Osteoblast (primary cell): ENCODE results near the gene WBP1L. TPM values are rescaled to one million over a fixed set of nuclear protein-coding genes. Genes with fewer than 3 reads are reported as not detected.

Source experiments
- DNase-seq: peaks from one replicate; pipeline ENCODE4 v3.0.0; 2011; ENCODE audit warnings: low spot score, mixed read lengths; ENCODE audit not compliant: insufficient read length; ENCODE audit errors: missing footprints
- H2AFZ ChIP-seq: 2 replicates; pipeline ENCODE4 v1.6.0; 2011; ENCODE audit warnings: mild to moderate bottlenecking, low read length
- H3K27ac ChIP-seq: 2 replicates; pipeline ENCODE4 v1.5.1; 2011; ENCODE audit warnings: mild to moderate bottlenecking, low read depth, low read length, moderate library complexity
- H3K27me3 ChIP-seq: 2 replicates; pipeline ENCODE4 v1.6.0; 2012; ENCODE audit warnings: mild to moderate bottlenecking, control low read depth, inconsistent platforms, low read length, moderate library complexity; ENCODE audit not compliant: insufficient read depth
- H3K36me3 ChIP-seq: 2 replicates; pipeline ENCODE4 v1.5.1; 2011; ENCODE audit warnings: mild to moderate bottlenecking, low read length, control low read depth, moderate library complexity; ENCODE audit not compliant: insufficient read depth
- H3K4me1 ChIP-seq: 2 replicates; pipeline ENCODE4 v1.5.1; 2011; ENCODE audit warnings: mild to moderate bottlenecking, low read length, control low read depth, moderate library complexity; ENCODE audit not compliant: insufficient read depth
- H3K4me2 ChIP-seq: 2 replicates; pipeline ENCODE4 v1.6.0; 2011; ENCODE audit warnings: mild to moderate bottlenecking, low read length; ENCODE audit not compliant: insufficient read depth
- H3K4me3 ChIP-seq: fragments of 200-600 bp; sonication (generic); 3 replicates; pipeline ENCODE4 v1.5.1; 2012; ENCODE audit warnings: mild to moderate bottlenecking, low read length, inconsistent platforms; ENCODE audit not compliant: insufficient read depth
- H3K79me2 ChIP-seq: 2 replicates; pipeline ENCODE4 v1.6.0; 2012; ENCODE audit warnings: mild to moderate bottlenecking, low read length, control low read depth, inconsistent platforms; ENCODE audit not compliant: insufficient read depth
- H3K9me3 ChIP-seq: 2 replicates; pipeline ENCODE4 v1.5.1; 2011; ENCODE audit warnings: low read depth, low read length, control low read depth
- H4K20me1 ChIP-seq: 2 replicates; pipeline ENCODE4 v1.6.0; 2012; ENCODE audit warnings: mild to moderate bottlenecking, low read length, control low read depth; ENCODE audit not compliant: insufficient read depth
- total RNA-seq: library from RNA; depleted of rRNA; stranded (reverse); fragments of >200 nt; gene quantifications from 2 replicates; pipeline ENCODE4 v1.2.3, GENCODE V29; 2012
- TF ChIP-seq, protein P1 (sequence below): IDR thresholded peaks from 2 replicates; pipeline ENCODE4 v1.5.1; 2011; ENCODE audit warnings: mild to moderate bottlenecking, low read depth, low read length, moderate library complexity; ENCODE audit errors: extremely low read depth

Gene WBP1L
- total RNA-seq, 1 donor = 76.4 TPM

GRCh38 chr10:102831322-102832071, 87.7 kb downstream of the WBP1L start:
- Histone ChIP-seq H4K20me1 (no peaks in the 10 kb centered on the region), H3K4me3 (no peak overlapping the region), H3K4me1 (peaks cover 3% of the 10 kb centered on the region), H3K4me2 (no peak overlapping the region), H2AFZ (no peak overlapping the region), H3K27ac (no peak overlapping the region), H3K79me2 (no peaks in the 10 kb centered on the region), H3K9me3 (no peaks in the 10 kb centered on the region), H3K27me3 (no peaks in the 10 kb centered on the region), H3K36me3 (no peaks in the 10 kb centered on the region)
- peak; percentile 82 for DNase-seq
- TF ChIP-seq, protein P1, sequence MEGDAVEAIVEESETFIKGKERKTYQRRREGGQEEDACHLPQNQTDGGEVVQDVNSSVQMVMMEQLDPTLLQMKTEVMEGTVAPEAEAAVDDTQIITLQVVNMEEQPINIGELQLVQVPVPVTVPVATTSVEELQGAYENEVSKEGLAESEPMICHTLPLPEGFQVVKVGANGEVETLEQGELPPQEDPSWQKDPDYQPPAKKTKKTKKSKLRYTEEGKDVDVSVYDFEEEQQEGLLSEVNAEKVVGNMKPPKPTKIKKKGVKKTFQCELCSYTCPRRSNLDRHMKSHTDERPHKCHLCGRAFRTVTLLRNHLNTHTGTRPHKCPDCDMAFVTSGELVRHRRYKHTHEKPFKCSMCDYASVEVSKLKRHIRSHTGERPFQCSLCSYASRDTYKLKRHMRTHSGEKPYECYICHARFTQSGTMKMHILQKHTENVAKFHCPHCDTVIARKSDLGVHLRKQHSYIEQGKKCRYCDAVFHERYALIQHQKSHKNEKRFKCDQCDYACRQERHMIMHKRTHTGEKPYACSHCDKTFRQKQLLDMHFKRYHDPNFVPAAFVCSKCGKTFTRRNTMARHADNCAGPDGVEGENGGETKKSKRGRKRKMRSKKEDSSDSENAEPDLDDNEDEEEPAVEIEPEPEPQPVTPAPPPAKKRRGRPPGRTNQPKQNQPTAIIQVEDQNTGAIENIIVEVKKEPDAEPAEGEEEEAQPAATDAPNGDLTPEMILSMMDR = no peak

DNA sequence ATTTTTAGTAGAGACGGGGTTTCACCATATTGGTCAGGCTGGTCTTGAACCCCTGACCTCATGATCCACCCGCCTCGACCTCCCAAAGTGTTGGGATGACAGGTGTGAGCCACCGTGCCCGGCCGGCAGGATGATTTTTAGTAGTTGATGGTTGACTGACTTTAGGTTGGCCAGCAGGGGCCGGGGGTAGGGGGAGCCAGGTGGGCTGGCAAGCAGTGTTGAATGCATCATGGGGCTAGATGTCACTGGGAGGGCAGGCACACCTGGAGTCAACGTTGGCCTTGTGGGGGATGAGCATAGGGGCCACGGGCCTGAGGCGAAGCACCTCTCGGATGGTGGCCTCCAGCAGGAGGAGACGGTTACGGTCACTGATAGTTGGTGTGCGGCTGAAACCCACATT, 88.5 kb downstream of the WBP1L start:
- Histone ChIP-seq H3K27ac (no peak overlapping the region), H3K4me2 (no peak overlapping the region), H3K36me3 (no peaks in the 10 kb centered on the region), H3K79me2 (no peaks in the 10 kb centered on the region), H4K20me1 (no peaks in the 10 kb centered on the region), H3K9me3 (no peaks in the 10 kb centered on the region), H3K4me1 (peaks cover 3% of the 10 kb centered on the region), H2AFZ (no peak overlapping the region), H3K27me3 (no peaks in the 10 kb centered on the region), H3K4me3 (no peak overlapping the region)
- no peak for DNase-seq
- TF ChIP-seq, protein P1 = no peak

GRCh38 chr10:102832987-102833386, 89.2 kb downstream of the WBP1L start:
- Histone ChIP-seq H4K20me1 (no peaks in the 10 kb centered on the region), H3K36me3 (no peaks in the 10 kb centered on the region), H3K4me2 (no peak overlapping the region), H3K4me1 (peaks cover 3% of the 10 kb centered on the region), H3K27ac (no peak overlapping the region), H3K9me3 (peaks cover 2% of the 10 kb centered on the region), H2AFZ (no peak overlapping the region), H3K27me3 (no peaks in the 10 kb centered on the region), H3K4me3 (no peak overlapping the region), H3K79me2 (no peaks in the 10 kb centered on the region)
- TF ChIP-seq, protein P1 = no peak
- DNase-seq = peak; percentile 65

GRCh38 chr10:102834143-102834542, 90.4 kb downstream of the WBP1L start:
- no peak overlapping the region for H3K27ac ChIP-seq
- no peaks in the 10 kb centered on the region for H3K36me3 ChIP-seq
- H3K4me1 ChIP-seq = peaks cover 3% of the 10 kb centered on the region
- no peak overlapping the region for H2AFZ ChIP-seq
- no peak overlapping the region for H3K4me3 ChIP-seq
- no peak for DNase-seq
- H3K4me2 ChIP-seq = no peak overlapping the region
- H4K20me1 ChIP-seq = no peaks in the 10 kb centered on the region
- no peaks in the 10 kb centered on the region for H3K27me3 ChIP-seq
- no peaks in the 10 kb centered on the region for H3K79me2 ChIP-seq
- TF ChIP-seq, protein P1 = no peak
- peaks cover 4% of the 10 kb centered on the region for H3K9me3 ChIP-seq
